ENCODE measurements around the gene FAM222B. TPM values are rescaled to one million over a fixed set of nuclear protein-coding genes. Genes with fewer than 3 reads are reported as not detected.
"Not testable (repeated sequence)": the region's sequence is repeated elsewhere in the genome, so short reads cannot be mapped to it uniquely, and the experiment has no call there.

FAM222B gene
- total and polyA plus RNA-seq, 11 donors = 9.2 to 33.2 (median 16.7) TPM

DNA sequence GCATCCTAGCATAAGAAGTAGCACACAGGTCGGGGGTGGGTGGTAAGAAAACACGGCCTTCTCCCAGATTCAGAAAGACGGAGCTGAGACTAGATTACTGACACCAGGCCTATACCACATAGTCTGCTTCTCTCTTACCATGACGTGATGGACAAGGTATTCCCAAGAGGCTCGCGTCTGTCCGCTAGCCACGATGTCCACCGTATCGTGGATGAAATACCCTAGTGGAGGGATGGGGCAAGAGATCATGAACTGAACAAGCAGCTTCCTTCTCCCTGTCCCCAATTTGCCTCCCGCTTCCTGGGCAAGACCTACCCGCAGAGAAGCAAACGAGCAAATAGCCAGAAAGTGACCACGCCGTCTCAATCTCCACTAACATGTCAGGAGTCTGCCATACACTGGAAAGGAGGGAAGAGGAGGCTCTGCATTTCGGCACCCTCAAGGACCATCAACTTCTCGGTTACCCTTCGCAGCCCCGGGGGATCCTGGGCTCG is 117.4 kb downstream of the FAM222B start:
- DNase-seq (no peak), ATAC-seq (no peak)
- Histone ChIP-seq H3K27me3 (peaks cover 0 to 4% (median 0%) of the 10 kb centered on the region in 9 donors), H3K27ac (peak overlapping the region in 8 of 12 donors; percentile 2 to 71 (median 59)), H3K9me3 (no peaks in the 10 kb centered on the region), H3K36me3 (peaks cover 0 to 48% (median 41%) of the 10 kb centered on the region in 9 donors), H3K4me3 (peak overlapping the region in 9 of 12 donors; percentile 69 to 90 (median 83)), H3K4me1 (peaks cover 0 to 67% (median 44%) of the 10 kb centered on the region in 12 donors)
- intact Hi-C loops (cut with DNase I) = loop anchor here in 5 of 10 donors (5.0 to 10.0 kb wide), 6 partner anchors 190 to 570 kb away; partner anchors contain the start of genes PHF12 (in 2 of the 5) and NUFIP2 (in 1 of the 5)
- TF ChIP-seq POLR2A (IDR thresholded peaks at IDR 0.05) = no peak
- TF ChIP-seq CTCF (IDR thresholded peaks at IDR 0.05) = no peak
- WGBS, 4 donors = 31 to 38% (median 38%) methylated on average over 19 to 20 of the region's 20 CpGs

- peak overlapping the region in 2 of 12 donors; percentile 2 to 71 for H3K27ac ChIP-seq
- peak in 1 of 5 donors; percentile 28 for DNase-seq
- no peak for ATAC-seq
- TF ChIP-seq CTCF (IDR thresholded peaks at IDR 0.05) (no peak), POLR2A (IDR thresholded peaks at IDR 0.05) (no peak)
- peak overlapping the region in 1 of 12 donors; percentile 81 for H3K4me3 ChIP-seq
- H3K9me3 ChIP-seq = no peaks in the 10 kb centered on the region
- H3K4me1 ChIP-seq = peaks cover 0 to 66% (median 44%) of the 10 kb centered on the region in 12 donors
- peaks cover 0 to 48% (median 41%) of the 10 kb centered on the region in 9 donors for H3K36me3 ChIP-seq
- intact Hi-C loops (cut with DNase I) = loop anchor here in 5 of 10 donors (5.0 to 10.0 kb wide), 7 partner anchors 38 to 570 kb away; partner anchors contain the start of genes PHF12 (in 2 of the 5) and NUFIP2 (in 1 of the 5)
- peaks cover 0 to 4% (median 0%) of the 10 kb centered on the region in 9 donors for H3K27me3 ChIP-seq
- 83 to 88% (median 85%) methylated on average over 10 of the region's 10 CpGs for WGBS, 4 donors
Observed at GRCh38 chr17:28724500-28725165, 118.0 kb downstream of the FAM222B start.

DNA sequence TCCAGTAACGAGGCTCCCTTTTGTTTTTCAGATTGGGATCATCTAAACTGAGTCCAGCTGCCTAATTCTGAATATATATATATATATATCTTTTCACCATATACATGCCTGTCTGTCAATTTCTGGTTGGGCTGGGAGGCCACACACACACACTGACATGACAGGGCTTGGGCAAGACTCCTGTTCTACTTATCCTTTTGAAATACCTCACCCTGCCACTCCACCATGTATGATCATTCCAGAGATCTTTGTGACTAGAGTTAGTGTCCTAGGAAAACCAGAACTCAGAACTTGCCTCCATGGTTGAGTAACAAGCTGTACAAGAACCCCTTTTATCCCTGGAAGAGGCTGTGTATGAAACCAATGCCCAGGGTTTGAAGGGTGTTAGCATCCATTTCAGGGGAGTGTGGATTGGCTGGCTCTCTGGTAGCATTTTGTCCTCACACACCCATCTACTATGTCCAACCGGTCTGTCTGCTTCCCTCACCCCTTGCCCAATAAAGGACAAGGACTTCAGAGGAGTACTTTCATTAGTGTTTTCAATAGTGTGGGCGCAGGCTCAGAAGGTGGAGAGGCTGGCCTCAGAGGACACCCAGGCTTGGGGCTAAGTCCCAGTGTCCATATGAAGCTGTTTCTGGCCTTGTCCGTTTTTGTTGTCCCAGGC is 118.6 kb downstream of the FAM222B start:
- H3K4me1 ChIP-seq = peaks cover 0 to 66% (median 45%) of the 10 kb centered on the region in 12 donors
- not testable (repeated sequence) for H3K27me3 ChIP-seq, H3K27ac ChIP-seq, DNase-seq, H3K4me3 ChIP-seq, ATAC-seq, H3K9me3 ChIP-seq
- intact Hi-C loops (cut with DNase I) = loop anchor here in 3 of 10 donors (5.0 to 10.0 kb wide), 4 partner anchors 38 to 571 kb away; partner anchors contain the start of gene NUFIP2 (in 1 of the 3)
- peaks cover 0 to 48% (median 41%) of the 10 kb centered on the region in 9 donors for H3K36me3 ChIP-seq
- WGBS, 4 donors = 74 to 82% (median 77%) methylated on average over 4 of the region's 4 CpGs

DNA sequence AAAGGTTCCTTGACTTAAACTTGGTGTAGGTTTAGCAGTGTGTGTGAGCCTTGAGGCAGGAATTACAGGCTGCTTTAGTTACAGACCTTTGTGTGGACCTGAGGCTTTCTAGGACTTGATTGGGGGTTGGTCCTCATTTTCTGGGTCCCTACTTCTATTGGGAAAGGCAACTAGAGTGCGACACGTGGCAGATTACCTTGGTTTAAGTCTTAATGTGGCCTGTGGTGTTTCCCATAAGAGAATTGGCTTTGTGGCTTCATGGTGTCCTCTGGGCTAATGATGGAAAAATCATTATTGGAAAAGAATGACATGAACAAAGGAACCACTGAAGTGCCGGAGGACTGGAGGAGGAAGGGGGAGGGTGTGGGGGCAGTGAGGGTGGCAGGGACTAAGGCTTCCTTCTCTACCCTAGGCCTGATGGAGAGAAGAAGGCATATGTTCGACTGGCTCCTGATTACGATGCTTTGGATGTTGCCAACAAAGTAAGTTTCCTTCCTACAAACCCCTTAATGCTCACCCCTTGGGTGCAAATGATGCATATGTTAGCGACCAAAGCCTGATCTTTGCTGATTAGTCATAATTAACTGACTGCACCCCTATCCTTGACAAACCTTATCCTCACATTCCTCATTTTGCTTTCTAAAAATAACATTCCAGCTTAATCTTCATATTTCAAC is 119.3 kb downstream of the FAM222B start:
- no peak overlapping the region for H3K4me3 ChIP-seq

More for the DNA sequence above, 119.3 kb downstream of the FAM222B start:
- Histone ChIP-seq H3K27me3 (peaks cover 0 to 3% (median 0%) of the 10 kb centered on the region in 9 donors), H3K9me3 (no peaks in the 10 kb centered on the region), H3K4me1 (peaks cover 0 to 72% (median 49%) of the 10 kb centered on the region in 12 donors), H3K27ac (no peak overlapping the region), H3K36me3 (peaks cover 0 to 48% (median 41%) of the 10 kb centered on the region in 9 donors)
- DNase-seq = no peak
- intact Hi-C loops (cut with DNase I) = loop anchor here in 3 of 10 donors (5.0 to 10.0 kb wide), 4 partner anchors 39 to 572 kb away; partner anchors contain the start of gene NUFIP2 (in 1 of the 3)
- 72 to 85% (median 79%) methylated on average over 6 of the region's 6 CpGs for WGBS, 4 donors
- TF ChIP-seq POLR2A (IDR thresholded peaks at IDR 0.05) (no peak), CTCF (IDR thresholded peaks at IDR 0.05) (no peak)
- ATAC-seq = no peak

All from heart left ventricle (tissue), 16 donors.